ENCODE measurements around the gene TMEM212.

The TMEM212 gene

DNA sequence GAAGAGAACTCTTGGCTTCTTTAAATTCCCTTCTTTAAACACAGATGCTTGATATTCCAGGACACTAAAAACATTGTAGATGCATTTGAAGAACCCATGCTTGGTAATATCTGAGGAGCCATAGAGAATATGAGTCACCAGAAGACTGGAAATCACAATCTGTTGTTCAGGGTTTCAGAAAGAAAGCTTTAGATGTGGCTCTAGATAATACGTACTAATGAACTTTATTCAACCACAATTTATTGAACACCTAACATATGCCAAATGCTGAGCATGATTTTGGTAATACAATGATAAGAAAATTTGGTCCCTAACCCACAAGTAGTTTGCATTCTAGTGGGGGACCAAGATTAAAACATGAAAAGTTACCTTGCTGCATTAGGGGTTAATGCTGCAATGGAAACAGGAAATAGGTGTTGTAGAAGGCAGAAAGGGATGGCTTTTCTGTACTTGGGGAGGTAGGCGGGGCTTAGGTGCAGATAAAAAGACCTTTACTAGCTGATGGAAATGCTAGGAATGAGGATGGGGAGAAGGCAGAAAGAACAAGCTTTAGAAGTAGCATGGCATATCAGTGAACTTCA lies 21.3 kb upstream of the TMEM212 start:
- no peak for DNase-seq (ENCODE audit: low read depth)
- no peak overlapping the region for H3K4me3 ChIP-seq (replicated peaks; ENCODE audit: low read depth, low read length)
- TF ChIP-seq, protein P1, sequence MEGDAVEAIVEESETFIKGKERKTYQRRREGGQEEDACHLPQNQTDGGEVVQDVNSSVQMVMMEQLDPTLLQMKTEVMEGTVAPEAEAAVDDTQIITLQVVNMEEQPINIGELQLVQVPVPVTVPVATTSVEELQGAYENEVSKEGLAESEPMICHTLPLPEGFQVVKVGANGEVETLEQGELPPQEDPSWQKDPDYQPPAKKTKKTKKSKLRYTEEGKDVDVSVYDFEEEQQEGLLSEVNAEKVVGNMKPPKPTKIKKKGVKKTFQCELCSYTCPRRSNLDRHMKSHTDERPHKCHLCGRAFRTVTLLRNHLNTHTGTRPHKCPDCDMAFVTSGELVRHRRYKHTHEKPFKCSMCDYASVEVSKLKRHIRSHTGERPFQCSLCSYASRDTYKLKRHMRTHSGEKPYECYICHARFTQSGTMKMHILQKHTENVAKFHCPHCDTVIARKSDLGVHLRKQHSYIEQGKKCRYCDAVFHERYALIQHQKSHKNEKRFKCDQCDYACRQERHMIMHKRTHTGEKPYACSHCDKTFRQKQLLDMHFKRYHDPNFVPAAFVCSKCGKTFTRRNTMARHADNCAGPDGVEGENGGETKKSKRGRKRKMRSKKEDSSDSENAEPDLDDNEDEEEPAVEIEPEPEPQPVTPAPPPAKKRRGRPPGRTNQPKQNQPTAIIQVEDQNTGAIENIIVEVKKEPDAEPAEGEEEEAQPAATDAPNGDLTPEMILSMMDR (IDR thresholded peaks at IDR 0.05; ENCODE audit: low read length, missing control alignments): no peak

DNA sequence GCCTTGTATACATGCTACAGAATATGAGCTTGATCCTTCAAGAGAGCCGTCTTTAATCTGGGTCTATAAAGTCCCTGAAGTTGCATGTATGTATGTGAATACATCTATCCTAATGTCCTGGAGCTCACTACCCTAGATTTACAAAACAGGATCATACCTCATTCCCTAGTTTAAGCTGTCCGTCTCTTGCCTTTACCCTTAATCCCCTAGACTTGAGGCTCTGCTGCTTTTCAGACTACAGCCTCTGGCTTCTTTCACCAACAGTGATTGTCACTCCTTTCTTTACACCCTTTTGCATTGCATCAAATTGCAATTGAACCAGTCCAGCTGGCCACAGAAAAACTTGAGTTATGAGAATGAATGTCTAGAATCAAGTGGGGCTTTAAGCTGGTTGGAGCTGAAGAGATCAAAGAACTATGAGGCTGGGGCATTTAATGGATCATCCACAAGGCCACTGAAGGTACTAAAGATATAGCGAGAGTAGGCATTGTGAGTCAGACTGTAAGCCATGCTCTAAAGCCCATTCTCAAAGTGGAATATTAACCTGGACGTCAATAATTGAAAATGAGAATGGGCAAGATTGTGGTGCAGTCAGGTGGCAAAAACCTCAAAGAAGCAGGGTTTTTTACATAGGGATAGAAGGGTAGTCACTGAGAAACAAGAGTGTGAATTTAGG lies 20.6 kb upstream of the TMEM212 start:
- DNase-seq (ENCODE audit: low read depth): no peak
- TF ChIP-seq, protein P1 (IDR thresholded peaks at IDR 0.05; ENCODE audit: low read length, missing control alignments): no peak
- no peak overlapping the region for H3K4me3 ChIP-seq (replicated peaks; ENCODE audit: low read depth, low read length)

DNA sequence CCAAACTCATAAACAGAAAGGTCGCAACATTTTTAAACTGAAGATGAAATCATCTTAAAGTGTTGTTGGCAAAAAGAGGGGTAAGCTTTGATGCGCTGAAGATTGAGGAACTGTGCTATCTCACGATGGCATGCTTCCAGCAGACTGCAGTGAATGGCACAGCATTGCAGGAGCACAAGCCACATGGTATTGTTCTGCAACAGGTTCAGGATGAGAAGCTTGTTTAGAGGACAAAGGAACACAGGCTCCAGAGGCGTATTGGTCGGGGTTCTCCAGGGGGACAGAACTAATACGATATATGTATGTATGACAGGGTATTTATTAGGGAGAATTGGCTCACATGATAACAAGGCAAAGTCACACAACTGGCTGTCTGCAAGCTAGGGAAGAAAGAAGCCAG lies 19.0 kb upstream of the TMEM212 start:
- DNase-seq (ENCODE audit: low read depth): no peak
- TF ChIP-seq, protein P1 (IDR thresholded peaks at IDR 0.05; ENCODE audit: low read length, missing control alignments): no peak
- H3K4me3 ChIP-seq (replicated peaks; ENCODE audit: low read depth, low read length): no peak overlapping the region

DNA sequence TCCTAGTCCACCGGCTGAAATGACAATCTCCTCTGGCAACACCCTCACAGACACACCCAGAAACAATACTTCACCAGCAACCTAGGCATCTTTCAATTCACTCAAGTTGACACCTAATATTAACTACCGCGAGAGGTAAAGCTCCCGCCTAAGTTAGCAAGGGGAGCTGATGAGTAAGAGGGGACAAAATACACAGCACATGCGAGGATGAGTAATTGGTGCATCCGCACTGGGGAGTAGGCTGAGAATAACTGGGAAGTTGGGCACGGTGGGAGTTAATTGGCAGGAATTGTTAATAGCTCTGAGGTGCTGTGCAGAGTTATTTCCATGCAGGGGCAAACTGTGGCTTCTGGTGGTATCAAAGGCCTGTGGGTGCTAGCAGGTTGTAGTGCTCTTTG lies 18.3 kb upstream of the TMEM212 start:
- no peak overlapping the region for H3K4me3 ChIP-seq (replicated peaks; ENCODE audit: low read depth, low read length)
- TF ChIP-seq, protein P1 (IDR thresholded peaks at IDR 0.05; ENCODE audit: low read length, missing control alignments): no peak
- peak; percentile 55 for DNase-seq (ENCODE audit: low read depth)

DNA sequence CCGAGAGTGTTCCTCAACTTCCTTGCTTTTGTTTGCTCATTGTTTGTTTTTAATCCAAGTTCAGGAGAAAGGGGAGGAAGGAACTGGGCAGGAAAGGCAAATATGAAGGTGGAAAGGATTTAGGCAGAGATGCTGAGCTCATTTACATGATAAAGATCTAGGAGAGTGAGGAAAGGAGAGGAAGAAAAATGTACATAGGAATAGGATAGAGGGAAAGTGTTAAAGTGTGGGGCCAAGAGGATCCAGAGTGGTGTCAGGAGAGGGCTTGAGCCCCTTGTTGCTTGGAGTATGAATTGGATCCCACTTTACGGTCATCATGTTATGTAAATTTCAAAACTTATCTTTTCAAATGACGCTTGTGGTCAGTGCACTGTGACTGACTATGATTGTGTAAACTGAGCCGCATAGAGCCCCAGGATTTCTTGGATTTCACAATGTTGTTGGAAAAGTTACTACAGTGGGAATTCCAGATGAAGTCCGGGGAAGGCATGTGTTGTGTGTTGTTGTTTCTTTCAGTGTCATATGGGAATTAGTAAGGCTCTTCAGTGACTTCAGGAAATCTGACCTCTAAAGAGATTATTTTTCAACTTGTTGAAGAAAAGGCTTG lies 17.8 kb upstream of the TMEM212 start:
- H3K4me3 ChIP-seq (replicated peaks; ENCODE audit: low read depth, low read length): no peak overlapping the region
- DNase-seq (ENCODE audit: low read depth): peak; percentile 98
- TF ChIP-seq, protein P1 (IDR thresholded peaks at IDR 0.05; ENCODE audit: low read length, missing control alignments): no peak

DNA sequence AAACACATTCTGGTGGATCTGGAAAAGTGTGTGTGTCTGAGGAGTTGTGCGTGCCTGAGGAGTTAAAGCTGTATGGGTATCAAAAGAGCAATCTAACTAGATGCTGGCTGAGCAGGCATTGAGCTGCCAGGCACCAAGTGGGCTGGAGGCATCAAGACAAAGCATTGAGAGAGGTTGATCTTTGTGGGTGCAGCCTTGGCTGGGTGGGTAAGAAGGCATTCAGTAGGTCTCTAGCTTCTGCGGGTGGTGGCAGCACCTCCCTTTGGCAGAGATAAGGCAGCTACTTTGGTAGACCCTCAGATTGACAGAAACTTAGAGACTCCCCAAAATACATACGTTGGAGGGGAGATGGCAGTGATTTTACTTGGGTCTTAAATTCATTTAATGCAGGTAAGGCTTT lies 15.8 kb upstream of the TMEM212 start:
- TF ChIP-seq, protein P1 (IDR thresholded peaks at IDR 0.05; ENCODE audit: low read length, missing control alignments): no peak
- no peak overlapping the region for H3K4me3 ChIP-seq (replicated peaks; ENCODE audit: low read depth, low read length)
- DNase-seq (ENCODE audit: low read depth): no peak

Data from fibroblast of pulmonary artery (primary cell).